HG03521 (cell line): ENCODE data around the gene NPC1L1.

Source experiments
- ATAC-seq: cut with Tn5 transposase; IDR thresholded peaks from one replicate; pipeline ENCODE4 v1.9.1; 2021; ENCODE audit warnings: mild to moderate bottlenecking, moderate library complexity; ENCODE audit not compliant: unreplicated experiment

Gene NPC1L1

GRCh38 chr7:44538093-44538797 is 2.9 kb downstream of the NPC1L1 start:
- no peak for ATAC-seq

GRCh38 chr7:44537442-44537841 is 3.7 kb downstream of the NPC1L1 start:
- ATAC-seq = no peak

- no peak for ATAC-seq
These were observed 5.0 kb downstream of the NPC1L1 start for GRCh38 chr7:44536090-44536489.

GRCh38 chr7:44535348-44536064 is 5.6 kb downstream of the NPC1L1 start:
- ATAC-seq = no peak

GRCh38 chr7:44534501-44534900 is 6.6 kb downstream of the NPC1L1 start:
- peak; percentile 54 for ATAC-seq

DNA sequence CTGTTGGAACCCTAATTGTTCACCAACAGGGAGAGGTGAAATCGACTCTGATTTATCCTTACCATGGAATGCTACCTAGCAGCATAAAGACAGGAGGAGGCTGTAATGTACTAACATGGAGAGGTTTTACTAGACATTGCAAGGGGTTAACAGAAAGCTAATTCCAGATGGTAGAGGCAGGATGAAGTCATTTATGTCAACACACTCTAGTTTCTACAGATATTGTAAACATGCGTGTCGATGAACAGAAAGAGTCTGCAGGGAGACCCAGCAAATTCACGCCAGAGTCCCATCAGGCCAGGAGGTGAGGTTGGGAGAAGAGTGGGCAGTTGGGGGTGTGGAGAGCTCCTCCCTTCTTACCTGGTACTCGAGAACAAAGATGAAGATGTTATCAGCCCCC is 7.0 kb downstream of the NPC1L1 start:
- ATAC-seq = no peak

- no peak for ATAC-seq
These were observed 7.7 kb downstream of the NPC1L1 start for GRCh38 chr7:44533301-44534055.

DNA sequence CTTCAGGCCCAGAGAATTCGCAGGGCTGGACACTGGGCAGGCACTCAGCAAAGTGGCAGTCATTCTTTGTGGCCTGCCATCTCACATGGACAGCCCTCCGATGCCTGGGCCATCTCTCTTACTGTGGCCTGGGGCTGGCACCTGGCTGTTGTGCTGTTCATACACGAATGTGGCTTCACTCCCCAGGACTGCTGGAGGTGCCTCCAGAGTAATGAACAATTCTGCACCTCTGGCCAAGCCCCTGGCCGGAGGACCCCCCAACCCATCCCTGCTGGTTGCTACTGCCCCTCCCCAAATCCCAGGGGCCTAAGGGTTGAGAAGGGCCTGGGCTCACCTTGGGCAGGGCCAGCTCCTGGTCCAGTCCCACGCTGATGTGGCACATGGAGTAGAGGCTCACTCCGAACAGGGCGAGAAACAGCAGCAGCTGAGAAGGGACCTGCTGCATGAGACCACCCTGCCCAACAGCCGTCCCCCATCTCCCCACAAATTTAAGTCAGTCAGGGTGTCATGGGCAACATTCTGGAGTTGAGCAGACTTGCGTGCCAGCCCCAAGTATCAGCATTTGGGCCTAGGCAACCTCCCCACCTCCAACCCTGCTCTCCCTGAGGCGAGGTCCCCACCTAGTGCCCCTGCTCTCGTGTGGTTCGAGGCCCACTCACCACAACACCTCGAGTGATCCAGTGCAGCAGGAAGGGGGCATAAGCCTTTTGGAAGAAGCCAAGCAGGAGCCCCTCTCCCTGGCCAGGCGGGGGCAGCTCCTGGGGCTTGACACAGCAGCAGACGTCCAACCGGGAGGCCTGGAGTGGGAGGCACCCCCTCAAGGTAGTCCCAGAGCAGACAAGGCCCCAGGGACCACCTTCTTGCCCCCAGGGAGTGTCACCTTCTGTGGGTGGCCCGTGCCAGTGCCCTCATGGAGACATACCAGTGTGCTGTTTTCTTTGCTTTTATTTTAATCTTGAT is 9.4 kb downstream of the NPC1L1 start:
- ATAC-seq = no peak

DNA sequence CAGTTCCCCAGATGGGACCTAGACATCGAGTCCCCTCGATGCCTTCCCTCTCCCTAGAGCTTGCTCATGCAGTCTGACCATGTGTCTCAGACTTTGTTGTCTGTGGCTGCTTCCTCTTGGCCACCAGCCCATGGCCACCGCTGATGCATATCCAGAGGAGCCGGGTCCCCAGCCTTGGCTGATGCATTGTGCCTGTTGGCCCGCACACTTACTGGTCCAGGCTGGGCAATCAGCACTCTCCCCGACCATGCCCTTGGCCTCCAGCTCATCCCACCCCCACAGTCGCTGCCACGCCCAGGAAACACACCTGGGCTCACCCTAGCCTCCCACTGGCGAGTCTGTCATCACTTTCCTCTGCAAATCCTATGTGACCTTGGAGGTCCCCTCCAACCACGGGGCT is 10.1 kb downstream of the NPC1L1 start:
- ATAC-seq = no peak

DNA sequence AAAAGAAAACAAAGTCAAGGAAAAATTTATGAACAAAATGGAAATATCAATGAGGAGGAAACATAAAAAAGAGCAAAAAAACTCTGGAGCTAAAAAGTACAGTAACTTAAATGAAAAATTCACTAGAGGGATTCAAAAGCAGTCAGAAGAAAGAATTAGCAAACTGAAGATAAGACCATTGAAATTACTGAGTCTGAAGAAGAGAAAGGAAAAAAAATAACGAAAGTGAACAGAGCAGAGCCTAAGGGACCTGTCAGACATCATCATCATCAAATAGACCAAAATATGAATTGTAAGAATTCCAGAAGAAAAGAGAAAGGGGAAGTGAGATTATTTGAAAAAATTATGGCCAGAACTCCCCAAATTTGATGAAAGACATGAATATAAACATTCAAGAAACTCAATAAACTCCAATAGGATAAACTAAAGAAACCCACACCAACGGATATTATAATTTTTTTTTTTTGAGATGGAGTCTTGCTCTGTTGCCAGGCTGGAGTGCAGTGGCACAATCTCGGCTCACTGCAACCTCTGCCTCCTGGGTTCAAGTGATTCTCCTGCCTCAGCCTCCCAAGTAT is 16.2 kb downstream of the NPC1L1 start:
- ATAC-seq = no peak

DNA sequence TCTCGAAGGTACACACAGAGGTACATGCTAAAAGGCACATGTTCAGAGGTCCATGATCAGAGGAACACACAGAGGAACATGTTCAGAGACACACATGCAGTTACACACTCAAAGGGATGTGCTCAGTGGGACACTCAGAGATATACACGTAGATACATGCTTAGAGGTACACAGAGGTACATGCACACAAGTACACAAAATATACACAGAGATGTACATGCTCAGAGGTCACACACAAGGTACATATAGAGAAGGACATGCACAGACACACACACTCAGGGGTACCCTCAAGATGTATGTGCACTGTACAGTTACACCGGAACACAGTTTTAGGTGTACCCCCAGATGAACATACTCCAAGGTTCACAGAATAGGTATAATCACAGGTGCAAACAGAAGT is 18.8 kb downstream of the NPC1L1 start:
- ATAC-seq = no peak

GRCh38 chr7:44521347-44522095 is 19.6 kb downstream of the NPC1L1 start:
- ATAC-seq = no peak

- no peak for ATAC-seq
These were observed 20.6 kb downstream of the NPC1L1 start for GRCh38 chr7:44520574-44520973.

- no peak for ATAC-seq
These were observed 21.6 kb downstream of the NPC1L1 start for GRCh38 chr7:44519546-44519945.

GRCh38 chr7:44518761-44519160 is 22.4 kb downstream of the NPC1L1 start:
- no peak for ATAC-seq

DNA sequence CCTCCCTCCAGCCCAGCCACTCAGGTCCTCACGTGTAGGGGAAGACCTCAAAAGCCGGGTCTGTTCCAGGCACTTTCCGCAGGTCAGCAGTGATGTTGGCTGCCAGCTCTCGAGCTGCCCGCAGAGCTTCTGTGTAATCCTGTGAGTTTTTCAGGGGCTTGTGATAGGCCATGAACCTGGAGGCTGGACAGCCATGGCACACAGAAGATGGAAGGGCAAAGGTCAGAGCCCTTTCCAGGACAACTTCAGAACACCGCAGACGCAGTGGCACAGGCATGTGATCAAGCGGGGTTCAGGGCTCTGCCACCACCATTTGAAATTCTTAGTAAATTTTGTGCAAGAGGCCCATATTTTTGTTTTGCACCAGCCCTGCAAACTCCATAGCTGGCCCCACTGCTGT is 24.0 kb downstream of the NPC1L1 start:
- no peak for ATAC-seq

DNA sequence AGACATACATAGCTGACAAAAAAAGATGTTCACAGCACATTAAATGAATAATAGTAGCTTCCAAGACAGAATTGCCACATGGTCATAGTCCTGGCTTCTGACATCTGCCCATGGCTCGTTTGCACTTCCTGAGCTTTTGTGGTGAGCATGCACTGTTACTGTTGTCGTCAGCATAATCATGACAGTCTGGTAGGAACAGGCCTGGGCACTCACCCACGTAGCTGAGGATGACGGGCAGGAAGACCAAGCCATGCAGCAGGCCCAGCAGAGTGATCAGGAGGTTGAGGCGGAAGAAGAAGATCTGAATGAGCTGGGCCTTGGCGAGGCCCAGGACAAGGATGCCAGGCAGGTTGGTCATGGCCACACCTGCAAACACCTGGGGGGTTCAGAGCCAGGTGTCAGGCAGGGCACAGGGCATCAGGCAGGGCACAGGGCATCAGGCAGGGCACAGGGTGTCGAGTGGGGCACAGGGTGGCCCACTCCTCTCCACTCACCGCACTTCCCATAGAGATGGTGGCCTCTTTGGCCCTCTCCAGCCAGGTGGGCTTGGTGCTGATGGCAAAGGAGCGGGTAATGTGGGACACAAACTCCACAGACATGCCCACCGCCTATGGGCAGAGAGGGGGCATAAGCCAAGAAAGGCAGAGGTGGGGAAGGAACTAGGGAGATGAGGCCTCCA is 25.4 kb downstream of the NPC1L1 start:
- ATAC-seq = no peak

- no peak for ATAC-seq
These were observed 28.4 kb downstream of the NPC1L1 start for GRCh38 chr7:44512736-44513135.

- ATAC-seq = no peak
These were observed 29.2 kb downstream of the NPC1L1 start for GRCh38 chr7:44511863-44512468.
